HG03060 (cell line): ENCODE measurements around the gene SZT2.

Source experiments
- ATAC-seq: cut with Tn5 transposase; IDR thresholded peaks from one replicate; pipeline ENCODE4 v1.9.1; 2021; ENCODE audit warnings: low read depth, moderate number of reproducible peaks; ENCODE audit not compliant: unreplicated experiment

SZT2 gene

GRCh38 chr1:43421976-43422750 is 32.5 kb downstream of the SZT2 start:
- ATAC-seq, result no peak

DNA sequence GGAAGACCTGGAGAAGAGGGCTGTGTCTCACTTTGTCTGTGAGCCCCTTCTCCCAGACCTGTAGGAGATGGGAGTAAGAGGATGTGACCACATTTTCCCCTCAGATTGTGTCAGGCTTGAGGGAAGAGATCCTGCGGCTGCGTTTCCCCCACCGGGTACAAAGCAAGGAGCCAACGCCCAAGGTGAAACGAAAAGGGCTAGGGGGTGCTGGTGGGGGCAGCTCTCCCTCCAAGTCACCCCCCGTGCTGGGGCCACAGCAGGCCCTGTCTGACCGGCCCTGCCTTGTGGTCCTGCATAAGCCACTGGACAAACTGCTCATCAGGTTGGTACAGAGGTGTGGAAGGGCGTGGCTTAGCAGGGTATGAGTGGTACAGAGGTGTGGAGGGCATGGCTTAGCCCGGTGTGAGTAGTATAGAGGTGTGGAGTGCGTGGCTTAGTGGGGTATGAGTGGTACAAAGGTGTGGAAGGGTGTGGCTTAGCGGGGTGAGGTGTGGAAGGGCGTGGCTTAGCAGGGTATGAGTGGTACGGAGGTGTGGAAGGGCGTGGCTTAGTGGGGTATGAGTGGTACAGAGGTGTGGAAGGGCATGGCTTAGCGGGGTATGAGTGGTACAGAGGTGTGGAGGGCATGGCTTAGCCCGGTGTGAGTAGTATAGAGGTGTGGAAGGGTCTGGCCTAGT is 33.4 kb downstream of the SZT2 start:
- ATAC-seq, result no peak

- ATAC-seq, result no peak
Observed at GRCh38 chr1:43423672-43424550, 34.2 kb downstream of the SZT2 start.

DNA sequence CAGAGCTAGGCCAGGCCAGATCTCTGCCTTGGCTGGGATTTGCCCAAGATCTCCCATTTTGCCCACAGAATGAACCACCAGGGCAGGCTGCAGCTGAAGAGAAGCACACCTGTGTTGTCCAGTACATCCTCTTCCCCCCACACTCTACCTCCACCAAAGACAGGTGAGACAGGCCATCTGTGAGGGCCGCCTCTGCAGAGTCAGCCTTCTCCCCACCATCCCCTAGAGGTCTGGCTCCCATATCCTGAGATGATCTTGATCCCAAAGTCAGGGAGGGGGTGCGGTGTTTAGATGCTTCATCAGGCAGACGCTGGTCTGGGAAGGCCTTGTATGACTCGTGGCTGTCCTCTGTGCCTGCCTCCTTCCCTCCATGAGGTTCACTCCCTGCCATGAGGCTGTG is 35.3 kb downstream of the SZT2 start:
- ATAC-seq, result no peak

GRCh38 chr1:43426221-43426620 is 36.5 kb downstream of the SZT2 start:
- no peak for ATAC-seq

GRCh38 chr1:43427524-43427923 is 37.8 kb downstream of the SZT2 start:
- ATAC-seq, result no peak

GRCh38 chr1:43427941-43428340 is 38.2 kb downstream of the SZT2 start:
- ATAC-seq, result no peak

- no peak for ATAC-seq
Observed at GRCh38 chr1:43430831-43431230, 41.1 kb downstream of the SZT2 start.

GRCh38 chr1:43431676-43432075 is 42.0 kb downstream of the SZT2 start:
- ATAC-seq, result no peak

DNA sequence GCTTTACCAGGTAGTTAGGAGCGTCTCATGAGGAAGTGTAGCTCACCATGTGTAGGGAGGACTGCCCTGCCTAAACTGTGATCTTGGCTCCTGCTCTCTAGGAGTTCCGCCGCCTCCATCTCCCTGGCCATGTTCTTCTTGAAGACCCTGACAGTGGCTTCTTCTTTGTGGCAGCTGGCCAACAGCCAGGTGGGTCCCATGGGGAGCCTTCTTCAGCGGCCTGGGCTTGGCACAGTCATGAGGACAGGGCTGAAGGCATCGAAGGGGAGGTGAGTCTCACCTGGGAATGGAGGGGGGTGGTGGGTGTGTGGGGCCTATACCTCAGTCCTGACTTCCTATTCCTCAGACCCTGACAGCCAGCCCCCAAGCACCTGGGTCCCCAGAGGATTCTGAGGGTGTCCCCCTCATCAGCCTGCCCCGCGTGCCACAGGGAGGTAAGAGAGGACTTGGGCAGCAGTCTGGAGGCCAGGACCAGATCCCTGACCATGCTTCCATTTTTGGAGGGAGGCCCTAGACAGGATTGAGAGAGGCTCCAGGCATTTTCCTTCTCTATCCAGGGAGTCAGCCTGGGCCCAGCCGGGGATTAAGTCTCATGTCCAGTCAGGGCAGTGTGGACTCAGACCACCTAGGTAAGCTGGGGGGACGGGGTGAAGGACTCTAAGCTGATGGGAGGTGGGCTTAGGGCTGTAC is 42.6 kb downstream of the SZT2 start:
- ATAC-seq, result no peak

- ATAC-seq, result no peak
Observed at GRCh38 chr1:43432907-43433306, 43.2 kb downstream of the SZT2 start.

- ATAC-seq, result no peak
Observed at GRCh38 chr1:43434256-43434655, 44.6 kb downstream of the SZT2 start.

DNA sequence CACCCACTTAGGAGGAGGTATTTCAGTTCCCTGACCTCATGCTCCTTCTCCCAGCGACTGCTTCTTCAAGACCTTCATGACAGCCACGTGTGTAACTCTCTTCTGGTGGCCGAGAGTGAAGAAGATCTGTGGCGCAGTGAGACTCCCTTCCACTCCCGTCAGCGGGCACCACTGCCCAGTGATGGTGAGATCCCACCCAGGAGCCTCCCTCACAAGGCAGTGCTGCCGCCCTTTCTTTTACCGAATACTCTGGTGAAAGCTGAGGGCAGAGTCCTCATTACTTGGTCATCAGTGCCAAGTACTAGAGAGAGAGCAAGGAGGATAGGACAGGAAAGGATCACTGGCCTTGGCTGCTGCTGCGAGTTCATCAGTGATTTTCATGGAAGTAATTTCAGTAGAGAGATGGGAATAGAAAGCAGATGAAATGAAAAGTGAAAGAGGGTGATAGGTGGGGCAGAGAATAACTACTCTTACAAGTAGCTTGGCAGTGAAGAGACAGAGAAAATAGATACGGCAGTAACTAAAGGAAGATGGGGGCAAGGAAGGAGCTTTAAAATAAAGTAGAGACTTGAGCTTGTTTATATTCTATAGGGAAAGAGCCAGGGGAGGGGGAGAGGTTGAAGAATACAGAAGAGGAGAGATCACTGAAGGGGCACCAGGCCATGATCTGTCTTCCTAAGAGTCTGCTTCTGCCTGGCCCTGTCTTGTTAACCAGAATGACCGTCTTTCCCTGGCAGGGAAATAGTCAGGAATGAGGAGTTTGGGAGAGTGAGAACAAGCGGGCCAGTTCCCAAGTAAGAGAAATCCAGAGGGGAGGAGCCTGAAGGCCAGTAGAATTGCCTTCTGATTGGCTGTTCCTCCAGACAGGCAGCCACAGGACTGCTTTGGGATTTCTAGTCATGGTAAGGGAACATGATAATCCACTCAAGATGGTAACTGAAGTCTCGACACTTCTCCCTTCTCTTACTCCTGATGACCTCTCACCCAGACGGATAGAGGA is 45.7 kb downstream of the SZT2 start:
- no peak for ATAC-seq

- ATAC-seq, result no peak
Observed at GRCh38 chr1:43436371-43436770, 46.7 kb downstream of the SZT2 start.

GRCh38 chr1:43437031-43437973 is 47.6 kb downstream of the SZT2 start:
- ATAC-seq, result no peak

DNA sequence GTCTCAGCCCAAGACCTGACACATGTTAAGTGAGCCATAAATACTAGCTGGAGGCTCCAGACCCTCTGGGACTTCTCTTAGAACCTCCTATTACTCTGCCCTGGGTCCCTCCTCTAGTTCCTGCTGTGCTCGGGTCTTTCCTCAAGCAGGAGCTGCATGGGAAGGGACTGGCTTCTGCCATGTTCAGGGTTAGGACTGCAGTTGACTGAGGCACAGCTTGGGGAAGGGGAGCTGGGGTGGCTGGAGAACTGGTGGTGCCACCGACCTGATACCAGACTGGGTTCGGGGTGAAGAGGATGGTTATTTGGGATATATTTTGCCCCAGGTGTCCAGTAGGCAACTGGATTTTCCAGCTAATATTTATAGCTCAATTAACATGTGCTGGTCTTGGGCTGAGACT is 48.3 kb downstream of the SZT2 start:
- no peak for ATAC-seq

- no peak for ATAC-seq
Observed at GRCh38 chr1:43438576-43438952, 48.9 kb downstream of the SZT2 start.

GRCh38 chr1:43438953-43439581 is 49.4 kb downstream of the SZT2 start:
- no peak for ATAC-seq
